K562 (cell line): ENCODE data around the gene ZBTB42. TPM values are rescaled to one million over a fixed set of nuclear protein-coding genes. Genes with fewer than 3 reads are reported as not detected.

Experiments
- BCL6 ChIP-seq: fragments of 250-450 bp; sonication (Bioruptor Pico); IDR thresholded peaks from 2 replicates; pipeline ENCODE4 v1.4.0; 2020
- ELF4 ChIP-seq: fragments of 450-650 bp; formaldehyde crosslinking; IDR thresholded peaks from 2 replicates; pipeline ENCODE4 v1.4.0; 2022; ENCODE audit warnings: missing genetic modification characterization
- GATA2 ChIP-seq: sonication (generic); formaldehyde crosslinking; IDR thresholded peaks from 2 replicates; pipeline ENCODE4 v1.4.0; 2020; ENCODE audit warnings: mild to moderate bottlenecking, missing genetic modification reagents
- NCOR1 ChIP-seq: fragments of 450-650 bp; IDR thresholded peaks from 2 replicates; pipeline ENCODE4 v1.6.1; 2016; ENCODE audit warnings: mild to moderate bottlenecking, moderate library complexity
- TCF3 ChIP-seq: sonication (generic); formaldehyde crosslinking; IDR thresholded peaks from 2 replicates; pipeline ENCODE4 v1.4.0; 2020; ENCODE audit warnings: mild to moderate bottlenecking, missing genetic modification reagents
- polyA plus RNA-seq, 8 experiments: library from polyadenylated mRNA; depleted of rRNA in 4 of 8; stranded (reverse) in 5 of 8; unstranded in 3 of 8; fragments of >200 nt; fragmentation: Nextera tagmentation in 2 of 8; fragmentation: Illumina TruSeq in 1 of 8; extraction: Ambion mirVana in 2 of 8; extraction: Trizol in 1 of 8; gene quantifications; 2 replicates each; pipeline versions ENCODE4 v1.2.1 to v1.2.3, GENCODE V29; 2011 to 2014; ENCODE audit warnings: inconsistent platforms in 1 of 8, missing spikeins in 1 of 8
- total RNA-seq, 7 experiments: library from RNA; depleted of rRNA in 6 of 7; stranded (reverse); fragments of >200 nt in 6 of 7; fragmentation: Illumina TruSeq in 2 of 7; extraction: Trizol in 2 of 7; gene quantifications; 2 replicates each; pipeline versions ENCODE4 v1.2.1 to v1.2.3, GENCODE V29; 2011 to 2021; ENCODE audit warnings: low replicate concordance in 1 of 7
- TF ChIP-seq, protein P1 (sequence below): fragments of 200-800 bp; sonication (Bioruptor generic); IDR thresholded peaks from 2 replicates; pipeline ENCODE4 v1.6.1; 2016; ENCODE audit warnings: missing genetic modification characterization, missing compliant biosample characterization
- TF ChIP-seq, protein P2 (sequence below): sonication (generic); formaldehyde crosslinking; IDR thresholded peaks from 2 replicates; pipeline ENCODE4 v1.5.0; 2020; ENCODE audit warnings: missing genetic modification reagents

The ZBTB42 gene
- total and polyA plus RNA-seq, 9 of the 15 experiments (the other 6 are each of a cell fraction or from before 2014, with no cell fraction given): 0.03 to 8.5 (median 2.4) TPM

GRCh38 chr14:104824353-104824997 is 23.6 kb downstream of the ZBTB42 start (continued):
- TF ChIP-seq NCOR1: no peak
- TF ChIP-seq ELF4 (CRISPR knock-in tag): peak; percentile 46; the same call in 1 of the 2 replicates
- TF ChIP-seq GATA2: no peak
- TF ChIP-seq TCF3: no peak
- no peak for TF ChIP-seq BCL6 (CRISPR knock-in tag)
- TF ChIP-seq, protein P1, sequence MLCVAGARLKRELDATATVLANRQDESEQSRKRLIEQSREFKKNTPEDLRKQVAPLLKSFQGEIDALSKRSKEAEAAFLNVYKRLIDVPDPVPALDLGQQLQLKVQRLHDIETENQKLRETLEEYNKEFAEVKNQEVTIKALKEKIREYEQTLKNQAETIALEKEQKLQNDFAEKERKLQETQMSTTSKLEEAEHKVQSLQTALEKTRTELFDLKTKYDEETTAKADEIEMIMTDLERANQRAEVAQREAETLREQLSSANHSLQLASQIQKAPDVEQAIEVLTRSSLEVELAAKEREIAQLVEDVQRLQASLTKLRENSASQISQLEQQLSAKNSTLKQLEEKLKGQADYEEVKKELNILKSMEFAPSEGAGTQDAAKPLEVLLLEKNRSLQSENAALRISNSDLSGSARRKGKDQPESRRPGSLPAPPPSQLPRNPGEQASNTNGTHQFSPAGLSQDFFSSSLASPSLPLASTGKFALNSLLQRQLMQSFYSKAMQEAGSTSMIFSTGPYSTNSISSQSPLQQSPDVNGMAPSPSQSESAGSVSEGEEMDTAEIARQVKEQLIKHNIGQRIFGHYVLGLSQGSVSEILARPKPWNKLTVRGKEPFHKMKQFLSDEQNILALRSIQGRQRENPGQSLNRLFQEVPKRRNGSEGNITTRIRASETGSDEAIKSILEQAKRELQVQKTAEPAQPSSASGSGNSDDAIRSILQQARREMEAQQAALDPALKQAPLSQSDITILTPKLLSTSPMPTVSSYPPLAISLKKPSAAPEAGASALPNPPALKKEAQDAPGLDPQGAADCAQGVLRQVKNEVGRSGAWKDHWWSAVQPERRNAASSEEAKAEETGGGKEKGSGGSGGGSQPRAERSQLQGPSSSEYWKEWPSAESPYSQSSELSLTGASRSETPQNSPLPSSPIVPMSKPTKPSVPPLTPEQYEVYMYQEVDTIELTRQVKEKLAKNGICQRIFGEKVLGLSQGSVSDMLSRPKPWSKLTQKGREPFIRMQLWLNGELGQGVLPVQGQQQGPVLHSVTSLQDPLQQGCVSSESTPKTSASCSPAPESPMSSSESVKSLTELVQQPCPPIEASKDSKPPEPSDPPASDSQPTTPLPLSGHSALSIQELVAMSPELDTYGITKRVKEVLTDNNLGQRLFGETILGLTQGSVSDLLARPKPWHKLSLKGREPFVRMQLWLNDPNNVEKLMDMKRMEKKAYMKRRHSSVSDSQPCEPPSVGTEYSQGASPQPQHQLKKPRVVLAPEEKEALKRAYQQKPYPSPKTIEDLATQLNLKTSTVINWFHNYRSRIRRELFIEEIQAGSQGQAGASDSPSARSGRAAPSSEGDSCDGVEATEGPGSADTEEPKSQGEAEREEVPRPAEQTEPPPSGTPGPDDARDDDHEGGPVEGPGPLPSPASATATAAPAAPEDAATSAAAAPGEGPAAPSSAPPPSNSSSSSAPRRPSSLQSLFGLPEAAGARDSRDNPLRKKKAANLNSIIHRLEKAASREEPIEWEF (CRISPR knock-in tag): no peak
- TF ChIP-seq, protein P2, sequence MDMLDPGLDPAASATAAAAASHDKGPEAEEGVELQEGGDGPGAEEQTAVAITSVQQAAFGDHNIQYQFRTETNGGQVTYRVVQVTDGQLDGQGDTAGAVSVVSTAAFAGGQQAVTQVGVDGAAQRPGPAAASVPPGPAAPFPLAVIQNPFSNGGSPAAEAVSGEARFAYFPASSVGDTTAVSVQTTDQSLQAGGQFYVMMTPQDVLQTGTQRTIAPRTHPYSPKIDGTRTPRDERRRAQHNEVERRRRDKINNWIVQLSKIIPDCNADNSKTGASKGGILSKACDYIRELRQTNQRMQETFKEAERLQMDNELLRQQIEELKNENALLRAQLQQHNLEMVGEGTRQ (CRISPR knock-in tag): no peak
